Neural cell (in vitro differentiated cells): Measurements from ENCODE around the gene HBEGF.

Experiments
- CTCF ChIP-seq: fragments of 450-650 bp; IDR thresholded peaks from 2 replicates; pipeline ENCODE4 v1.5.1; 2014; ENCODE audit warnings: antibody characterized with exemption, mild to moderate bottlenecking, moderate library complexity; ENCODE audit not compliant: poor library complexity, severe bottlenecking
- SMC3 ChIP-seq: fragments of 450-650 bp; conservative IDR thresholded peaks from 2 replicates; pipeline ENCODE4 v1.6.1; 2014; ENCODE audit warnings: antibody characterized with exemption, mild to moderate bottlenecking, moderate library complexity; ENCODE audit not compliant: poor library complexity

GRCh38 chr5:140337880-140338279 lies 8.5 kb downstream of the HBEGF start:
- TF ChIP-seq CTCF (no peak), SMC3 (no peak)
